ENCODE results near the gene ARL6IP6. TPM values are rescaled to one million over a fixed set of nuclear protein-coding genes. Genes with fewer than 3 reads are reported as not detected.

Gene ARL6IP6
- 80.0 TPM for polyA plus RNA-seq (2012; ENCODE audit: insufficient read depth, insufficient read length)

GRCh38 chr2:152718076-152718908 lies at the start of gene ARL6IP6:
Gene ARL6IP6 (plus strand): TSS chr2:152718620. CDS start chr2:152718625, 5 bp downstream.
- peak within 1 kb of the TSS; percentile 90 for H3K4me3 ChIP-seq (ENCODE audit: low read length)
- peak; percentile 82 for DNase-seq (ENCODE audit: low read depth, low spot score)

GRCh38 chr2:152674334-152674733 lies 44.1 kb upstream of the ARL6IP6 start:
- DNase-seq (ENCODE audit: low read depth, low spot score): no peak
- no peak overlapping the region for H3K4me3 ChIP-seq (ENCODE audit: low read length)

GRCh38 chr2:152676461-152676860 lies 42.0 kb upstream of the ARL6IP6 start:
- DNase-seq (ENCODE audit: low read depth, low spot score): no peak
- no peak overlapping the region for H3K4me3 ChIP-seq (ENCODE audit: low read length)

GRCh38 chr2:152678808-152679207 lies 39.6 kb upstream of the ARL6IP6 start:
- DNase-seq (ENCODE audit: low read depth, low spot score): no peak
- no peak overlapping the region for H3K4me3 ChIP-seq (ENCODE audit: low read length)

GRCh38 chr2:152682663-152683062 lies 35.8 kb upstream of the ARL6IP6 start:
- DNase-seq (ENCODE audit: low read depth, low spot score): no peak
- H3K4me3 ChIP-seq (ENCODE audit: low read length): no peak overlapping the region

GRCh38 chr2:152683400-152683799 lies 35.0 kb upstream of the ARL6IP6 start:
- H3K4me3 ChIP-seq (ENCODE audit: low read length): no peak overlapping the region
- no peak for DNase-seq (ENCODE audit: low read depth, low spot score)

GRCh38 chr2:152686321-152686720 lies 32.1 kb upstream of the ARL6IP6 start:
- no peak overlapping the region for H3K4me3 ChIP-seq (ENCODE audit: low read length)
- DNase-seq (ENCODE audit: low read depth, low spot score): no peak

- H3K4me3 ChIP-seq (ENCODE audit: low read length): no peak overlapping the region
- no peak for DNase-seq (ENCODE audit: low read depth, low spot score)
These were observed 25.4 kb upstream of the ARL6IP6 start for GRCh38 chr2:152693033-152693432.

- peak; percentile 14 for DNase-seq (ENCODE audit: low read depth, low spot score)
- peak overlapping the region; percentile 0; the same call in 1 of the 2 replicates for H3K4me3 ChIP-seq (ENCODE audit: low read length)
These were observed 24.2 kb upstream of the ARL6IP6 start for GRCh38 chr2:152694161-152694661.

- DNase-seq (ENCODE audit: low read depth, low spot score): no peak
- no peak overlapping the region for H3K4me3 ChIP-seq (ENCODE audit: low read length)
These were observed 22.7 kb upstream of the ARL6IP6 start for GRCh38 chr2:152695763-152696162.

GRCh38 chr2:152696476-152696875 lies 21.9 kb upstream of the ARL6IP6 start:
- no peak overlapping the region for H3K4me3 ChIP-seq (ENCODE audit: low read length)
- no peak for DNase-seq (ENCODE audit: low read depth, low spot score)

- no peak overlapping the region for H3K4me3 ChIP-seq (ENCODE audit: low read length)
- no peak for DNase-seq (ENCODE audit: low read depth, low spot score)
These were observed 17.2 kb upstream of the ARL6IP6 start for GRCh38 chr2:152701198-152701597.

- no peak for DNase-seq (ENCODE audit: low read depth, low spot score)
- H3K4me3 ChIP-seq (ENCODE audit: low read length): no peak overlapping the region
These were observed 11.9 kb upstream of the ARL6IP6 start for GRCh38 chr2:152706477-152707021.

GRCh38 chr2:152708742-152709141 lies 9.7 kb upstream of the ARL6IP6 start:
- DNase-seq (ENCODE audit: low read depth, low spot score): no peak
- H3K4me3 ChIP-seq (ENCODE audit: low read length): no peak overlapping the region

GRCh38 chr2:152710713-152711112 lies 7.7 kb upstream of the ARL6IP6 start:
- no peak for DNase-seq (ENCODE audit: low read depth, low spot score)

GRCh38 chr2:152715112-152715511 lies 3.3 kb upstream of the ARL6IP6 start:
- no peak overlapping the region for H3K4me3 ChIP-seq (ENCODE audit: low read length)
- DNase-seq (ENCODE audit: low read depth, low spot score): no peak

More at GRCh38 chr2:152710713-152711112, 7.7 kb upstream of the ARL6IP6 start:
- H3K4me3 ChIP-seq (ENCODE audit: low read length): no peak overlapping the region

GRCh38 chr2:152715854-152716428 lies 2.5 kb upstream of the ARL6IP6 start:
- DNase-seq (ENCODE audit: low read depth, low spot score): peak; percentile 73
- H3K4me3 ChIP-seq (ENCODE audit: low read length): peak overlapping the region; percentile 90

GRCh38 chr2:152716805-152717227 lies 1.6 kb upstream of the ARL6IP6 start:
- peak; percentile 50 for DNase-seq (ENCODE audit: low read depth, low spot score)
- peak overlapping the region; percentile 90 for H3K4me3 ChIP-seq (ENCODE audit: low read length)

GRCh38 chr2:152717228-152718075 lies 968 bp upstream of the ARL6IP6 start, which contains the start of gene PRPF40A:
Gene PRPF40A (minus strand): TSS chr2:152717461. CDS start chr2:152717439, 22 bp downstream.
- H3K4me3 ChIP-seq (ENCODE audit: low read length): peak within 1 kb of the TSS; percentile 90
- DNase-seq (ENCODE audit: low read depth, low spot score): peak; percentile 97

Data from Jurkat, Clone E6-1 (cell line).